Chondrocyte (in vitro differentiated cells): ENCODE results near the gene MOV10. TPM values are rescaled to one million over a fixed set of nuclear protein-coding genes. Genes with fewer than 3 reads are reported as not detected.
A peak's percentile ranks its signal among the peaks of the same experiment; 100 is the strongest.

Source experiments
- DNase-seq: peaks from one replicate; pipeline ENCODE4 v3.0.0; 2021; ENCODE audit warnings: mixed read lengths, low spot score
- H3K27ac Mint-ChIP-seq: one replicate; pipeline ENCODE4 v1.8.0; 2021; ENCODE audit warnings: mild to moderate bottlenecking, moderate library complexity, mixed read lengths; ENCODE audit not compliant: unreplicated experiment
- H3K27me3 Mint-ChIP-seq: 2 replicates; pipeline ENCODE4 v1.8.0; 2021; ENCODE audit warnings: low read depth, mixed read lengths
- H3K36me3 Mint-ChIP-seq: 2 replicates; pipeline ENCODE4 v1.8.0; 2021; ENCODE audit warnings: low read depth, mixed read lengths
- H3K4me1 Mint-ChIP-seq: 2 replicates; pipeline ENCODE4 v1.8.0; 2021; ENCODE audit warnings: low read depth, mild to moderate bottlenecking, mixed read lengths
- H3K4me3 Mint-ChIP-seq: one replicate; pipeline ENCODE4 v1.8.0; 2021; ENCODE audit warnings: mild to moderate bottlenecking, moderate library complexity, mixed read lengths; ENCODE audit not compliant: unreplicated experiment
- H3K9me3 Mint-ChIP-seq: 2 replicates; pipeline ENCODE4 v1.8.0; 2021; ENCODE audit warnings: low read depth, mixed read lengths
- total RNA-seq: library from RNA; stranded (reverse); gene quantifications from 3 replicates; pipeline ENCODE4 v1.2.1, GENCODE V29; 2021
- TF ChIP-seq, protein P1 (sequence below): fragments of 200-600 bp; sonication (generic); IDR thresholded peaks from 2 replicates; pipeline ENCODE4 v1.5.0; 2021; ENCODE audit warnings: antibody characterized with exemption, mild to moderate bottlenecking, moderate library complexity

Gene MOV10
- total RNA-seq, 1 donor from 2014 or later, result 45.9 TPM

GRCh38 chr1:112665857-112666256 is 8.6 kb upstream of the MOV10 start:
- Mint-ChIP-seq H3K4me3 (no peak overlapping the region), H3K27ac (no peak overlapping the region), H3K4me1 (peaks cover 7% of the 10 kb centered on the region), H3K9me3 (no peaks in the 10 kb centered on the region), H3K27me3 (no peaks in the 10 kb centered on the region), H3K36me3 (peaks cover 44% of the 10 kb centered on the region)
- TF ChIP-seq, protein P1, sequence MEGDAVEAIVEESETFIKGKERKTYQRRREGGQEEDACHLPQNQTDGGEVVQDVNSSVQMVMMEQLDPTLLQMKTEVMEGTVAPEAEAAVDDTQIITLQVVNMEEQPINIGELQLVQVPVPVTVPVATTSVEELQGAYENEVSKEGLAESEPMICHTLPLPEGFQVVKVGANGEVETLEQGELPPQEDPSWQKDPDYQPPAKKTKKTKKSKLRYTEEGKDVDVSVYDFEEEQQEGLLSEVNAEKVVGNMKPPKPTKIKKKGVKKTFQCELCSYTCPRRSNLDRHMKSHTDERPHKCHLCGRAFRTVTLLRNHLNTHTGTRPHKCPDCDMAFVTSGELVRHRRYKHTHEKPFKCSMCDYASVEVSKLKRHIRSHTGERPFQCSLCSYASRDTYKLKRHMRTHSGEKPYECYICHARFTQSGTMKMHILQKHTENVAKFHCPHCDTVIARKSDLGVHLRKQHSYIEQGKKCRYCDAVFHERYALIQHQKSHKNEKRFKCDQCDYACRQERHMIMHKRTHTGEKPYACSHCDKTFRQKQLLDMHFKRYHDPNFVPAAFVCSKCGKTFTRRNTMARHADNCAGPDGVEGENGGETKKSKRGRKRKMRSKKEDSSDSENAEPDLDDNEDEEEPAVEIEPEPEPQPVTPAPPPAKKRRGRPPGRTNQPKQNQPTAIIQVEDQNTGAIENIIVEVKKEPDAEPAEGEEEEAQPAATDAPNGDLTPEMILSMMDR, result no peak
- DNase-seq, result no peak

DNA sequence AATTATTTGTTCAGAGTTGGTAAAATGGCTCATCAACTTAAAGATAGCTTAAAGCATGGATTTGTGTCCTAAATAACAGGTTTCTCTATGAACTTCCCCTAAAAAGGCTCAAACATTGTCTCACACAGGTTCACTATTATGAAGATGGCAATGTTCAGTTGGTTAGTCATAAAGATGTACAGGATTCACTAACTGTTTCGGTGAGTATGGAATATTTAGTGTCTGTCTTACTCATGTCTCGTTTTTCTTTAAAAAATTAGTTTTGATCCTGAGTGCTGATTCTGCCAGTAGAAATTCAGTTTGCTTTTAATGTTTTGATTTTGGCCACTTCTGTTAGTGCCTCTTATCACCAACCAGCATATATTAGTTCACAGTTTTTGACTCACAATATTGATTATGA is 7.5 kb upstream of the MOV10 start:
- peaks cover 40% of the 10 kb centered on the region for H3K36me3 Mint-ChIP-seq
- DNase-seq, result no peak
- no peaks in the 10 kb centered on the region for H3K9me3 Mint-ChIP-seq
- no peaks in the 10 kb centered on the region for H3K27me3 Mint-ChIP-seq
- H3K4me3 Mint-ChIP-seq, result no peak overlapping the region
- TF ChIP-seq, protein P1, result no peak
- H3K4me1 Mint-ChIP-seq, result peaks cover 7% of the 10 kb centered on the region
- no peak overlapping the region for H3K27ac Mint-ChIP-seq

DNA sequence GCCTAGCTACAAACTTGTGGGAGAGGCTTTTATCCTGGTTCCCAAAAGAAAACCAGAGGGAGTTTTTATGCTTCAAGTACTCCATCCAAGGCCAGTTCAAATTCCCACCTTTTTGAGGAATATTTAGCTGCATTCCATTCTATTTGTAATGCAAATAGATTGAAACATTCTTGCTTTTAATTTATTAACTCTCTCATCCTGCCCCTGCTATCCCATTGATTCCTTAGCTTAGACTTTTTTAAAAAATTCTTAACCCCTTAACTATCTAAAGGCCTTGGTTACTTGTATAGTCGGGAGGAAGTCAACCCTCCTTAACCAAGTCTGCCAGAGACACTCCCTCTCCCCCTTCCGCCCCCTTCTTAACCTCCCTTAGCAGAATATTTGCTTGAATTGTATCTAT is 2.5 kb upstream of the MOV10 start:
- TF ChIP-seq, protein P1, result no peak
- Mint-ChIP-seq H3K4me3 (no peak overlapping the region), H3K27ac (no peak overlapping the region), H3K36me3 (peaks cover 28% of the 10 kb centered on the region), H3K9me3 (no peaks in the 10 kb centered on the region), H3K27me3 (no peaks in the 10 kb centered on the region), H3K4me1 (peaks cover 41% of the 10 kb centered on the region)
- DNase-seq, result no peak

GRCh38 chr1:112672842-112673241 is 1.6 kb upstream of the MOV10 start:
- Mint-ChIP-seq H3K36me3 (peaks cover 25% of the 10 kb centered on the region), H3K4me1 (peaks cover 41% of the 10 kb centered on the region), H3K9me3 (no peaks in the 10 kb centered on the region), H3K27ac (peak overlapping the region; percentile 98), H3K4me3 (no peak overlapping the region), H3K27me3 (no peaks in the 10 kb centered on the region)
- DNase-seq, result no peak
- TF ChIP-seq, protein P1, result no peak

GRCh38 chr1:112673592-112674439 is 643 bp upstream of the MOV10 start:
- Mint-ChIP-seq H3K9me3 (no peaks in the 10 kb centered on the region), H3K36me3 (peaks cover 24% of the 10 kb centered on the region), H3K27ac (peak overlapping the region; percentile 98), H3K27me3 (no peaks in the 10 kb centered on the region), H3K4me1 (peaks cover 38% of the 10 kb centered on the region), H3K4me3 (peak overlapping the region; percentile 91)
- TF ChIP-seq, protein P1, result peak; percentile 81
- DNase-seq, result no peak
